ENCODE results near the gene NAT8.
"Not testable (repeated sequence)": the region's sequence is repeated elsewhere in the genome, so short reads cannot be mapped to it uniquely, and the experiment has no call there.

GRCh38 chr2:73669976-73670375 is 27.8 kb upstream of the NAT8 start:
- TF ChIP-seq EZH2phosphoT487 (IDR thresholded peaks at IDR 0.05; ENCODE audit: unreplicated experiment); POLR2AphosphoS5 (IDR thresholded peaks at IDR 0.05; ENCODE audit: low read depth); EZH2 (IDR thresholded peaks at IDR 0.05; ENCODE audit: low read depth, unreplicated experiment); CREB1 (CRISPR knock-in tag; IDR thresholded peaks at IDR 0.05; ENCODE audit: low read depth); JUNB (IDR thresholded peaks at IDR 0.05; ENCODE audit: unreplicated experiment); STAT1 (IDR thresholded peaks at IDR 0.05; ENCODE audit: unreplicated experiment); ZNF331 (CRISPR knock-in tag; IDR thresholded peaks at IDR 0.05; ENCODE audit: low read depth); ZNF114 (CRISPR knock-in tag; IDR thresholded peaks at IDR 0.05): not testable (repeated sequence)
- TF ChIP-seq, protein P1, sequence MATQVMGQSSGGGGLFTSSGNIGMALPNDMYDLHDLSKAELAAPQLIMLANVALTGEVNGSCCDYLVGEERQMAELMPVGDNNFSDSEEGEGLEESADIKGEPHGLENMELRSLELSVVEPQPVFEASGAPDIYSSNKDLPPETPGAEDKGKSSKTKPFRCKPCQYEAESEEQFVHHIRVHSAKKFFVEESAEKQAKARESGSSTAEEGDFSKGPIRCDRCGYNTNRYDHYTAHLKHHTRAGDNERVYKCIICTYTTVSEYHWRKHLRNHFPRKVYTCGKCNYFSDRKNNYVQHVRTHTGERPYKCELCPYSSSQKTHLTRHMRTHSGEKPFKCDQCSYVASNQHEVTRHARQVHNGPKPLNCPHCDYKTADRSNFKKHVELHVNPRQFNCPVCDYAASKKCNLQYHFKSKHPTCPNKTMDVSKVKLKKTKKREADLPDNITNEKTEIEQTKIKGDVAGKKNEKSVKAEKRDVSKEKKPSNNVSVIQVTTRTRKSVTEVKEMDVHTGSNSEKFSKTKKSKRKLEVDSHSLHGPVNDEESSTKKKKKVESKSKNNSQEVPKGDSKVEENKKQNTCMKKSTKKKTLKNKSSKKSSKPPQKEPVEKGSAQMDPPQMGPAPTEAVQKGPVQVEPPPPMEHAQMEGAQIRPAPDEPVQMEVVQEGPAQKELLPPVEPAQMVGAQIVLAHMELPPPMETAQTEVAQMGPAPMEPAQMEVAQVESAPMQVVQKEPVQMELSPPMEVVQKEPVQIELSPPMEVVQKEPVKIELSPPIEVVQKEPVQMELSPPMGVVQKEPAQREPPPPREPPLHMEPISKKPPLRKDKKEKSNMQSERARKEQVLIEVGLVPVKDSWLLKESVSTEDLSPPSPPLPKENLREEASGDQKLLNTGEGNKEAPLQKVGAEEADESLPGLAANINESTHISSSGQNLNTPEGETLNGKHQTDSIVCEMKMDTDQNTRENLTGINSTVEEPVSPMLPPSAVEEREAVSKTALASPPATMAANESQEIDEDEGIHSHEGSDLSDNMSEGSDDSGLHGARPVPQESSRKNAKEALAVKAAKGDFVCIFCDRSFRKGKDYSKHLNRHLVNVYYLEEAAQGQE (IDR thresholded peaks at IDR 0.05; ENCODE audit: unreplicated experiment) = not testable (repeated sequence)
- TF ChIP-seq, protein P2, sequence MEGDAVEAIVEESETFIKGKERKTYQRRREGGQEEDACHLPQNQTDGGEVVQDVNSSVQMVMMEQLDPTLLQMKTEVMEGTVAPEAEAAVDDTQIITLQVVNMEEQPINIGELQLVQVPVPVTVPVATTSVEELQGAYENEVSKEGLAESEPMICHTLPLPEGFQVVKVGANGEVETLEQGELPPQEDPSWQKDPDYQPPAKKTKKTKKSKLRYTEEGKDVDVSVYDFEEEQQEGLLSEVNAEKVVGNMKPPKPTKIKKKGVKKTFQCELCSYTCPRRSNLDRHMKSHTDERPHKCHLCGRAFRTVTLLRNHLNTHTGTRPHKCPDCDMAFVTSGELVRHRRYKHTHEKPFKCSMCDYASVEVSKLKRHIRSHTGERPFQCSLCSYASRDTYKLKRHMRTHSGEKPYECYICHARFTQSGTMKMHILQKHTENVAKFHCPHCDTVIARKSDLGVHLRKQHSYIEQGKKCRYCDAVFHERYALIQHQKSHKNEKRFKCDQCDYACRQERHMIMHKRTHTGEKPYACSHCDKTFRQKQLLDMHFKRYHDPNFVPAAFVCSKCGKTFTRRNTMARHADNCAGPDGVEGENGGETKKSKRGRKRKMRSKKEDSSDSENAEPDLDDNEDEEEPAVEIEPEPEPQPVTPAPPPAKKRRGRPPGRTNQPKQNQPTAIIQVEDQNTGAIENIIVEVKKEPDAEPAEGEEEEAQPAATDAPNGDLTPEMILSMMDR (conservative IDR thresholded peaks at IDR 0.05; ENCODE audit: low read depth in 2 of 2) = not testable (repeated sequence)
- TF ChIP-seq, protein P3, sequence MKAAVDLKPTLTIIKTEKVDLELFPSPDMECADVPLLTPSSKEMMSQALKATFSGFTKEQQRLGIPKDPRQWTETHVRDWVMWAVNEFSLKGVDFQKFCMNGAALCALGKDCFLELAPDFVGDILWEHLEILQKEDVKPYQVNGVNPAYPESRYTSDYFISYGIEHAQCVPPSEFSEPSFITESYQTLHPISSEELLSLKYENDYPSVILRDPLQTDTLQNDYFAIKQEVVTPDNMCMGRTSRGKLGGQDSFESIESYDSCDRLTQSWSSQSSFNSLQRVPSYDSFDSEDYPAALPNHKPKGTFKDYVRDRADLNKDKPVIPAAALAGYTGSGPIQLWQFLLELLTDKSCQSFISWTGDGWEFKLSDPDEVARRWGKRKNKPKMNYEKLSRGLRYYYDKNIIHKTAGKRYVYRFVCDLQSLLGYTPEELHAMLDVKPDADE (IDR thresholded peaks at IDR 0.05) = not testable (repeated sequence)

Measured in GM23338 (cell line).